Measurements from ENCODE around the gene TYROBP. TPM values are rescaled to one million over a fixed set of nuclear protein-coding genes. Genes with fewer than 3 reads are reported as not detected.

Gene TYROBP
- total RNA-seq, 1 experiment from 2014 or later, result not detected

- no peak for TF ChIP-seq EZH2 (IDR thresholded peaks at IDR 0.05; ENCODE audit: borderline replicate concordance, low read depth, low read length, poor library complexity, severe bottlenecking)
- DNase-seq (ENCODE audit: low spot score), result no peak
- no peak overlapping the region for H3K27ac ChIP-seq (ENCODE audit: low read depth, low read length, poor library complexity, severe bottlenecking)
- H3K36me3 ChIP-seq (ENCODE audit: insufficient read depth, low read length, poor library complexity, severe bottlenecking), result no peaks in the 10 kb centered on the region
- POLR2A ChIA-PET (ENCODE audit: low non-redundant PET), result no interaction called here
- no peaks in the 10 kb centered on the region for H3K27me3 ChIP-seq (replicated peaks; ENCODE audit: insufficient read depth, low read depth, low read length, poor library complexity)
- no peak overlapping the region for H3K4me3 ChIP-seq (ENCODE audit: low read depth, low read length, poor library complexity, severe bottlenecking)
- CTCF ChIA-PET, result no interaction called here
- H3K4me1 ChIP-seq (ENCODE audit: insufficient read depth, low read length, poor library complexity, severe bottlenecking), result no peaks in the 10 kb centered on the region
- intact Hi-C loops (cut with micrococcal nuclease; ENCODE audit: unreplicated experiment), result no loop called here
- H3K9me3 ChIP-seq (ENCODE audit: low read depth, low read length, poor library complexity, severe bottlenecking), result no peaks in the 10 kb centered on the region
- no TSS peak for BruUV-seq (replicated peaks)
Measured at GRCh38 chr19:35909684-35910035, 1.6 kb upstream of the TYROBP start.

DNA sequence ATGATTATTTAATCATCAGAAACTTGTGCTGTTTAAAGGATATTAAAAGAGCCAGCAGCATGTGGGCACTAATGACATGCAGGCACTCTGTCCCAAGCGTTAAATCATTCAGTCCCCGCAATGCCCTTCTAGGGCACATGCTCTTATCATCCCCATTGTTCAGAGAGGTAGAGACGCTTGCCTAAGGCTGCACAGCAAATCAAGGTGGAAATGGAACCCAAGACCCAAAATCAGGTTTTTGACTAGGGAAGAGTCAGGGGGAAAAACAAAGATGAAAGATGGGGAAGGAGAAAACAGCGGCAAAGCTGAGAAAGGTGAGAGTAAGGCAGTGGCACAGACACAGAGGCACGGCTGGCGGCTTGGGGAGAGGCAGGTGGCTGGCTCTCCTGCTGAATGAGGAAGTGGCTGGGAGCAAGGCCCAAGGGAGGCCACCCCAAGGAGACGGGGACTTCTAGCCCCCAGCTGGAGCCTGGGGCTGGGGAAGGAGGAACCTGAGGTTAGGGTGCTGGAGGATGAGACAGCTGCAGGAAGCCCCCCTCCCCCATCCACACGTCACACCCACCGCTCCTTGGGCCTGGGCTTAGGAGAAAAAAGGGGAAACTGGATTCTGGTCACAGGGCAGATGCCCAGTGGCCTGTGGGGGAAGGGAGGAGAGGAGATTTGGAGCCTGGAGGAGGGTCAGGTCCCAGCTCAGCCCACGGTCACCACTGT lies 1.0 kb upstream of the TYROBP start:
- no peak for TF ChIP-seq EZH2 (IDR thresholded peaks at IDR 0.05; ENCODE audit: borderline replicate concordance, low read depth, low read length, poor library complexity, severe bottlenecking)
- no peak for DNase-seq (ENCODE audit: low spot score)
- intact Hi-C loops (cut with micrococcal nuclease; ENCODE audit: unreplicated experiment), result no loop called here
- no peaks in the 10 kb centered on the region for H3K9me3 ChIP-seq (ENCODE audit: low read depth, low read length, poor library complexity, severe bottlenecking)
- ChIA-PET CTCF (no interaction called here), POLR2A (ENCODE audit: low non-redundant PET) (no interaction called here)
- H3K27ac ChIP-seq (ENCODE audit: low read depth, low read length, poor library complexity, severe bottlenecking), result no peak overlapping the region
- peaks cover under 1% of the 10 kb centered on the region for H3K4me1 ChIP-seq (ENCODE audit: insufficient read depth, low read length, poor library complexity, severe bottlenecking)
- H3K4me3 ChIP-seq (ENCODE audit: low read depth, low read length, poor library complexity, severe bottlenecking), result no peak overlapping the region
- no TSS peak for BruUV-seq (replicated peaks)
- no peaks in the 10 kb centered on the region for H3K27me3 ChIP-seq (replicated peaks; ENCODE audit: insufficient read depth, low read depth, low read length, poor library complexity)
- no peaks in the 10 kb centered on the region for H3K36me3 ChIP-seq (ENCODE audit: insufficient read depth, low read length, poor library complexity, severe bottlenecking)

- ChIA-PET POLR2A (ENCODE audit: low non-redundant PET) (interaction anchor here (0.5 kb wide), 1 partner anchor 51 kb away, joined by 3 read pairs; no protein-coding TSS in a partner anchor), CTCF (no interaction called here)
- DNase-seq (ENCODE audit: low spot score), result no peak
- TF ChIP-seq CTCF (conservative IDR thresholded peaks at IDR 0.05; ENCODE audit: low read depth, low read length) (no peak), EZH2 (IDR thresholded peaks at IDR 0.05; ENCODE audit: borderline replicate concordance, low read depth, low read length, poor library complexity, severe bottlenecking) (no peak)
- intact Hi-C loops (cut with micrococcal nuclease; ENCODE audit: unreplicated experiment), result no loop called here
- BruUV-seq (replicated peaks), result no TSS peak
- no peak overlapping the region for H3K27ac ChIP-seq (ENCODE audit: low read depth, low read length, poor library complexity, severe bottlenecking)
- no peak overlapping the region for H3K4me3 ChIP-seq (ENCODE audit: low read depth, low read length, poor library complexity, severe bottlenecking)
- H3K4me1 ChIP-seq (ENCODE audit: insufficient read depth, low read length, poor library complexity, severe bottlenecking), result peaks cover 15% of the 10 kb centered on the region
- no peaks in the 10 kb centered on the region for H3K9me3 ChIP-seq (ENCODE audit: low read depth, low read length, poor library complexity, severe bottlenecking)
- H3K36me3 ChIP-seq (ENCODE audit: insufficient read depth, low read length, poor library complexity, severe bottlenecking), result no peaks in the 10 kb centered on the region
- no peaks in the 10 kb centered on the region for H3K27me3 ChIP-seq (replicated peaks; ENCODE audit: insufficient read depth, low read depth, low read length, poor library complexity)
Measured at GRCh38 chr19:35907377-35907745, 734 bp downstream of the TYROBP start.

- no TSS peak for BruUV-seq (replicated peaks)
- TF ChIP-seq CTCF (conservative IDR thresholded peaks at IDR 0.05; ENCODE audit: low read depth, low read length) (no peak), EZH2 (IDR thresholded peaks at IDR 0.05; ENCODE audit: borderline replicate concordance, low read depth, low read length, poor library complexity, severe bottlenecking) (no peak)
- CTCF ChIA-PET, result interaction anchor here (0.7 kb wide), 1 partner anchor 25 kb away, joined by 7 read pairs; no protein-coding TSS in a partner anchor
- intact Hi-C loops (cut with micrococcal nuclease; ENCODE audit: unreplicated experiment), result no loop called here
- peaks cover 34% of the 10 kb centered on the region for H3K4me1 ChIP-seq (ENCODE audit: insufficient read depth, low read length, poor library complexity, severe bottlenecking)
- H3K36me3 ChIP-seq (ENCODE audit: insufficient read depth, low read length, poor library complexity, severe bottlenecking), result no peaks in the 10 kb centered on the region
- POLR2A ChIA-PET (ENCODE audit: low non-redundant PET), result interaction anchor here (0.7 kb wide), 1 partner anchor 9 kb away, joined by 4 read pairs; no protein-coding TSS in a partner anchor
- H3K4me3 ChIP-seq (ENCODE audit: low read depth, low read length, poor library complexity, severe bottlenecking), result no peak overlapping the region
- no peaks in the 10 kb centered on the region for H3K9me3 ChIP-seq (ENCODE audit: low read depth, low read length, poor library complexity, severe bottlenecking)
- DNase-seq (ENCODE audit: low spot score), result peak; percentile 25
- H3K27ac ChIP-seq (ENCODE audit: low read depth, low read length, poor library complexity, severe bottlenecking), result peak overlapping the region; percentile 21
- no peaks in the 10 kb centered on the region for H3K27me3 ChIP-seq (replicated peaks; ENCODE audit: insufficient read depth, low read depth, low read length, poor library complexity)
Measured at GRCh38 chr19:35905178-35905727, 2.8 kb downstream of the TYROBP start.
